PFSK-1 (cell line): ENCODE data around the gene ACER2.
A peak's percentile ranks its signal among the peaks of the same experiment; 100 is the strongest.

Source experiments
- FOXP2 ChIP-seq: optimal IDR thresholded peaks from 2 replicates; pipeline ENCODE3; 2011; ENCODE audit warnings: borderline replicate concordance, control low read depth, inconsistent platforms; ENCODE audit not compliant: insufficient read depth; ENCODE audit errors: extremely low read length, extremely low read depth
- POLR2AphosphoS5 ChIP-seq: IDR thresholded peaks from 2 replicates; pipeline ENCODE4 v1.6.1; 2012; ENCODE audit warnings: low read depth, mild to moderate bottlenecking, control low read depth, low read length, moderate library complexity
- REST ChIP-seq, 2 experiments: IDR thresholded peaks; 2 replicates each; pipeline versions ENCODE4 v1.6.1 to v1.8.0; 2011 to 2012; ENCODE audit warnings: low read depth in 2 of 2, low read length in 2 of 2, control low read depth in 1 of 2, inconsistent platforms in 1 of 2, mild to moderate bottlenecking in 1 of 2, moderate library complexity in 1 of 2; ENCODE audit not compliant: insufficient read depth in 1 of 2
- SIN3A ChIP-seq: IDR thresholded peaks from 2 replicates; pipeline ENCODE4 v1.6.1; 2012; ENCODE audit warnings: mild to moderate bottlenecking, low read length, moderate library complexity, borderline replicate concordance; ENCODE audit not compliant: insufficient read depth
- TAF1 ChIP-seq: IDR thresholded peaks from 2 replicates; pipeline ENCODE4 v1.6.1; 2012; ENCODE audit warnings: low read length, control low read depth, borderline replicate concordance; ENCODE audit not compliant: insufficient read depth

Gene ACER2

GRCh38 chr9:19460243-19460642, 51.4 kb downstream of the ACER2 start:
- no peak for TF ChIP-seq SIN3A
- no peak for TF ChIP-seq REST (IDR thresholded peaks at IDR 0.05; ENCODE audit: insufficient read depth in 1 of 2, low read depth in 2 of 2, low read length in 2 of 2)
- TF ChIP-seq FOXP2: no peak
- TF ChIP-seq TAF1: no peak
- TF ChIP-seq POLR2AphosphoS5: no peak

- no peak for TF ChIP-seq SIN3A
- no peak for TF ChIP-seq POLR2AphosphoS5
- TF ChIP-seq FOXP2: no peak
- TF ChIP-seq TAF1: no peak
- no peak for TF ChIP-seq REST (IDR thresholded peaks at IDR 0.05; ENCODE audit: insufficient read depth in 1 of 2, low read depth in 2 of 2, low read length in 2 of 2)
Observed at GRCh38 chr9:19461135-19461534, 52.3 kb downstream of the ACER2 start.

- TF ChIP-seq TAF1 (no peak), POLR2AphosphoS5 (no peak), REST (IDR thresholded peaks at IDR 0.05; ENCODE audit: insufficient read depth in 1 of 2, low read depth in 2 of 2, low read length in 2 of 2) (no peak)
Observed at GRCh38 chr9:19464061-19464763, 55.4 kb downstream of the ACER2 start.

GRCh38 chr9:19464764-19465585, 56.2 kb downstream of the ACER2 start:
- TF ChIP-seq POLR2AphosphoS5 (no peak), SIN3A (no peak), FOXP2 (peak; percentile 26), REST (IDR thresholded peaks at IDR 0.05; ENCODE audit: insufficient read depth in 1 of 2, low read depth in 2 of 2, low read length in 2 of 2) (no peak), TAF1 (no peak)
